HG03103 (cell line): ENCODE results near the gene DCAF6.

ENCODE experiments used
- ATAC-seq: cut with Tn5 transposase; IDR thresholded peaks from one replicate; pipeline ENCODE4 v1.9.1; 2021; ENCODE audit warnings: low read depth; ENCODE audit not compliant: unreplicated experiment

Gene DCAF6

DNA sequence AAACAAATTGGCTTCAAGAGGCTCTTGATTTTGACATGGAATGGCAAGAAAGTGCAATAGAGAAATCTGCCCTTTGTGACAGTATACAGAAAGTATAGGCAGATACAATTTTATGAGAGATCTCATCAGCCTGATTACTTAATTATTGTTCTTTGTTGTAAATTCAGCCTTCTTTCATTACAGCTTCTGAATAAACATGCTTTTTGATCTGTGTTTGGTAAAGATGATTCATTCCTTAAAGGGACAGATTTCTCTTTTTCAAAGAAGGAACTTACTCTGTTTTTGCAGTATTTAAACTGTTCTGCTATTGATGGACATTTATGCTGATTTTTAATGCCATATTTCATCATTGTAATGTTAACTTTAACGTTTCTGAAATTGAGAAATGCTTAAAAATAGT lies 14.1 kb downstream of the DCAF6 start:
- ATAC-seq: no peak

- ATAC-seq: no peak
Measured at GRCh38 chr1:167955915-167956314, 19.4 kb downstream of the DCAF6 start.

DNA sequence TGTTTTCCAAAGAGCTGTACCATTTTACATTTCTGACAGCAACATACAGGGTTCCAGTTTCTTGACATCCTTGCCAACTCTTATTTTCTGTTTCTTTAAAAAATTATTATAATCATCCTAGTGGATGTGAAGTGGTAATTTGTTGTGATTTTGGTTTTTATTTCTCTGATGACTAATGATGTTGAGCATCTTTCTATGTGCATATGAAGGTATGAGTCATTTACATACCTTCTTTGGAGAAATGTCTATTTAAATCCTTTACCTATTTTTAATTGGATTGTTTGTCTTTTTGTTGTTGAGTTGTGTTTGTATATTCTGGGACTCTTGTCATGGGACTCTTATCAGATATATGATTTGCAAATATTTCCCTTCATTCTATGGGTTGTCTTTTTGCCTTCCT lies 21.2 kb downstream of the DCAF6 start:
- no peak for ATAC-seq

GRCh38 chr1:167964646-167965045 lies 28.2 kb downstream of the DCAF6 start:
- no peak for ATAC-seq

DNA sequence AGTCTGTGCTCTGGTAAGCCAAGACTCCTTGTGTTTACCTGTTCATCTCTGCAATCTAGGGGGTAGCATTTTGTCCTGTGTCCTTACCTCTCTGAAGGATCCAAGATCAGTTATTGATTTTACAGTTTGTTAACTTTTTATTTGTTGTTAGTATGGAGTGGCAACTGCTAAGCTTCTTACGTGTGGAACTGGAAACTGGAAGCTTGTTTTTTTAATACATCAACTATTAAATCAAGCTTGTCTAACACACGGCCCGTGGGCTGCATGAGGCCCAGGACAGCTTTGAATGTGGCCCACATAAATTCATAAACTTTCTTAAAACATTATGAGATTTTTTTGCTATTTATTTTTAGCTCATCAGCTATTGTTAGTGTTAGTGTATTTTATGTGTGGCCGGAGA lies 29.6 kb downstream of the DCAF6 start:
- no peak for ATAC-seq

DNA sequence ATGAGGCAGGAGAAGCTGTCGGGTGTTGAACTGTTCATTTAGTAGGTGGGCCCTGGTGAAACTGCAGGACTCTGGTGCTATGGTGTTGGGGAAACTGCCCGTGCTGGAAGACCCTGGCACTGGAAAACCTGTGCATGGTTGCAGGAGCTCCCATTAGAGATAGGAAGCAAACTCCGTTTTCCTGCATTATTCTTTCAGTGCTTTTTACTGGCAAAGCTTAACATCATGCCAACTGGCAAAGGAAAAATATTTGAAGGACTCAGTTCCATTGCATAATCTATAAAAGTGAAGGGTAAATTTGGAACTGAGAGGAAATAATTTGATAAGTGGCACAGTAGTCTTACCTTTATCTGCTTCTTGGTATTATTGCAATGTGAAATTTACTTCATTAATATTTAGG lies 32.1 kb downstream of the DCAF6 start:
- ATAC-seq: no peak

DNA sequence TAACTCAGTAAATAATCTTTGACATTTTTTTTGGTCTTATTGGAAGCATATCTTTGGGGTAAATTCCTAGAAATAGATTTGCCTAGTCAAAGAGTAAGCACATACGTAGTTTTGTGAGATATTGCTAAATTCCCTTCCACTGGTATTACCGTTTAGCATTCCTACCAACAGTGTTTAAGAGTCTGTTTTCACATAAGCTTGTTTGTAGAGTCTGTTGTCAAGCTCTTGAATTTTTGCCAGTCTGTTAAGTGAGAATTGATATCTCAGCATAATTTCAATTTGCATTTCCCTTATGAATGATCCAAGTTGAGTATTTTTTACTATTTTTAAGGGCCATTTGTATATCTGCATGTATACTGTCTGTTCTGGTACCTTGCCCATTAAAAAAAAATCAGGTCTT lies 37.3 kb downstream of the DCAF6 start:
- ATAC-seq: no peak

DNA sequence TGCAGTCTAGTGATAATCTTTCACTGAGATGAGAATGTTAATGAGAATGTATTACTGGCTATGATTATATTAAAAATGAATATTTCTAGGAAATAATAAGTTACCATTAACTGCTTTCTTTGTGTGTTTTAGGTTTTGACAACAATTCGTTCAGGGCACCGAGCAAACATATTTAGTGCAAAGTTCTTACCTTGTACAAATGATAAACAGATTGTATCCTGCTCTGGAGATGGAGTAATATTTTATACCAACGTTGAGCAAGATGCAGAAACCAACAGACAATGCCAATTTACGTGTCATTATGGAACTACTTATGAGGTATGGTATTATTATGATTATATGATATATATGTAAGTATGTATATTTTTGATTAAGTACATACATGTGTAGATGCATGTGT lies 38.2 kb downstream of the DCAF6 start:
- no peak for ATAC-seq

DNA sequence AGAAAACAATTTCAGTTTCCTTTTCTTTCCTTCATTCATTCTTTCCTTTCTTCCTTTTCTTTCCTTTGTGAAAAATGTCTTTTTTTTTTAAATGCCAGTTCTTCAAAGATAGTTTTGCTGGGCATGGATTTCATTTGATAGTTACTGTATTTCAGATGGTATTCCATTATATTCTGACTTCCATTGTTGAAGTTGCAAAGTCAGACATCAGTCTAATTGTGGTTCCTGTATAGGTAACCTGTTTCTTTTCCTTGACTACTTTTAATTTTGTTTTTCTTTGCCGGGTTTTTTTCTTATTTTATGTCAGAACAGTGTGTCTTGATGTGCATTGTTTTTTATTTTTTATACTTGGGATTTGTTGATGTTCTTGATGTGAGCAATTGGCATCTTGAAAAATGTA lies 40.8 kb downstream of the DCAF6 start:
- no peak for ATAC-seq

- ATAC-seq: no peak
Measured at GRCh38 chr1:167981933-167982332, 45.5 kb downstream of the DCAF6 start.

DNA sequence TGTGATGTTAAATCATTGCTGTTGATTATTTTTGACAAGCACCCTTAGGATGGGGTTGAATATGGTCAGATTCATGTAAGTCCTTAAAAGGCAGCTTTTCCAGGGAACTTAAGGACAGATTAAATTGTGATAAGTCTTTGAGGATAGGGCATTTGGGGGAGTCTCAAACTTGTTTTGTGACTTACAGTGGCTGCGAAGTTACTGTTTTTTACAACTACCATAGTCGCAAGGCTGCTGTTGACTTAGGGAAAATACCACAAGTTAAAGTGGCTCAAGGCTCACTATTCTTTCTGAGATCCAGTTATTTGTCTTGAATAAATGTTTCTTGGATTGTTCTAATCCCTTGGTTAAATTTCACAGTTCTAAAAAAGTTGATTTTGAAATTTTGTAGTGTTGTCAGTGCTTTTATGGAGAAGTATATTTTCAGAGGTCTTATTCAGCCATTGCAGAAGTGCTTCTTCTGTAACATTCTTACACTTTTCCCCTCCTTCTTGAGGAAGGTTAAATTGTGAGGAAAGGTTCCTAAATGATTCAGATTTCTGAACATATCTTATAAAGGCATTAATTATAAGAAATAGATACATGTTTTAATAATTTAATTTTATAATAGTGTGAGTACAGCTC lies 47.4 kb downstream of the DCAF6 start:
- no peak for ATAC-seq

DNA sequence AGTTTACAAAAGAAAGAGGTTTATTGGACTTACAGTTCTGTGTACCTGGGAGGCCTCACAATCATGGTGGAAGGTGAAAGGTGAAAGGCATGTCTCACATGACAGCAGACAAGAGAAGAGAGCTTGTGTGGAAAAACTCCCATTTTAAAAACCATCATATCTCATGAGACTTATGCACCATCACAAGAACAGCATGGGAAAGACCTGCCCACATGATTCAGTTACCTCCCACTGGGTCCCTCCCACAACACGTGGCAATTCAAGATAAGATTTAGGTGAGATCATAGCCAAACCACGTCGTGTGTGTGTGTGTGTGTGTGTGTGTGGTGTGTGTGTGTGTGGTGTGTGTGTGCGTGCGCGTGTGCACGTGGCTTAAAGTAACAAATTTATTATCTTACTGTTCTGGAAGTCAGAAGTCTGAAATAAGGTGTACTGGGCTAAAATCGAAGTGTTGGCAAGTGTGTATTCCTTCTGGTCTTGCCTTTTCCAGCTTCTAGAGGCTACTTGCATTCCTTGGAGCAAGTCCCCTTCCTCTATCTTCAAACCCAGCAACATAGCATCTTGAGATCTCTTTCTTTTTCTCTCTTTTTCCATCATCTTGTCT lies 48.5 kb downstream of the DCAF6 start:
- ATAC-seq: no peak

GRCh38 chr1:167987174-167987573 lies 50.7 kb downstream of the DCAF6 start:
- no peak for ATAC-seq

DNA sequence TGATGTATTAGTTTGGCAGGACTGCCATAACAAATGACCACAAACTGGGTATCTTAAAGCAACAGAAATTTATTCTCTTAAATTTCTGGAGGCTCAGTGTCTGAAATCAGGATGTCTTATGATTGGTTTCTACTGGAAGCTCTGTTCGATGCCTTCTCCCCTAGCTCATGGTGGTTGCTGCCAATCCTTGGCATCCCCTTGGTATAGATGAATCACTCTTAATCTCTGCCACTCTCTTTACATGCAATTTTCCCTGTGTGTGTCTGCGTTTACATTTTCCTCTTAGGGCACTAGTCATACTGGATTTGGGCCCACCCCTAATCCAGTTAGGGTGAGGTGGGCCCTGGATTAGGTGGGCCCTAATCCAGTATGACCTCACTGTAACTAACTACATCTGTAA lies 55.1 kb downstream of the DCAF6 start:
- ATAC-seq: no peak

DNA sequence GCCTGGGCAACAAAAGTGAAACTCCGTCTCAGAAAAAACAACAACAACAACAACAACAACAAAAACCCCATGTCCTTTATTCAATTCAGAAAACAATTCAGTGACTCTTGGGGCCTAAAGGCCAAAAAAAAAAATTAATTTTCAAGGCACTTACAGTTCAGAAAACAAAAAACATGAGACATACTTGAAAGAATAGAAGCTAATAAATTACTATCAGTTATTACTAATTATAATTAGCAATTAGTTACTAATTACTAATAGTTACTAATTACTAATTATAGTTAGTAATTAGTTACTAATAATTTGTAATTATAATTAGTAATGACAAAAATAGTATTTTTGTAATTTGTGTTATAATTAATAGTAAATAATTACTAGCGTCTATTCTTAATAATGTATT lies 57.2 kb downstream of the DCAF6 start:
- no peak for ATAC-seq

- ATAC-seq: no peak
Measured at GRCh38 chr1:167994560-167994959, 58.1 kb downstream of the DCAF6 start.

- no peak for ATAC-seq
Measured at GRCh38 chr1:167995038-167995437, 58.6 kb downstream of the DCAF6 start.

GRCh38 chr1:167996266-167996665 lies 59.8 kb downstream of the DCAF6 start:
- ATAC-seq: no peak

DNA sequence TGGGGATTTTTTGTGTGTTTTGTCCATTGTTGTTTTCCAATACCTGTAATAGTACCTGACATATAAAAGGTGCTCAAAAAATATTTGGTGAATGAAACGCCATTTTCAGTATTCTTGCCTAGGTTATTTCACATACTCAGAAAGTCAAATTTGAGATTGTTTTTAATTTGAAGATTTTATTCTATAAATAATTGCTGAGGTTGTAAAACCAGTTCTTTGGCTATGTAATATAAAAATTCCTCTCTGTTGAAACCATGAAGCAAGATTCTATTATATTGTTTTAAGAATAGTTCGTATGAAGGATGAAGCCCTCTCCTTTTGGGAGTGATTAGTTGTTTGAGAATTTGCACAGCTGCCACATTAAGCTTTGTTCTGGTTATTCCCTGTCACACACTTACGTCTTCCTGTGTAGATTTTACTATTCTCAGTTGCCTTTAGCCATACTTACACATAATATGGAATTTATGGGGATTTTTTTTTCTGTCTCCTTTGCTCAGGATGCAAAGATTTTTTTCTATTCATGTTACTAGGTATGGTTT lies 60.6 kb downstream of the DCAF6 start:
- ATAC-seq: no peak

DNA sequence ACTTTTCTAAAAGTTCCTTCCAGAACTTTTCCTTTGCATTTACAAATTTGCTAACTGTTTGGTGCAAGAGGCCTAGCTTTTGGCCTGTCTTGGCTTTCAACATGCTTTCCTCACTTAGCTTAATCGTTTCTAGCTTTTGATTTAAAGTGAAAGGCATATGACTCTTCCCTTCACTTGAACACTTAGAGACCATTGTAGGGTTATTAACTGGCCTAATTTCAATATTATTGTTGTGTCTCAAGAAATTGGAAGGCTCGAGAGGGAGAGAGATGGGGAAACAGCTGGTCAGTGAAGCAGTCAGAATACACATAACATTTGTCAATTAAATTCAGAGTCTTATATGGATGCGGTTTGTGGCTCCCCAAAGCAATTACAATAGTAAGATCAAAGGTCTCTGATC lies 63.4 kb downstream of the DCAF6 start:
- ATAC-seq: no peak

GRCh38 chr1:168000656-168001055 lies 64.2 kb downstream of the DCAF6 start:
- no peak for ATAC-seq

- ATAC-seq: no peak
Measured at GRCh38 chr1:168001213-168001612, 64.7 kb downstream of the DCAF6 start.

DNA sequence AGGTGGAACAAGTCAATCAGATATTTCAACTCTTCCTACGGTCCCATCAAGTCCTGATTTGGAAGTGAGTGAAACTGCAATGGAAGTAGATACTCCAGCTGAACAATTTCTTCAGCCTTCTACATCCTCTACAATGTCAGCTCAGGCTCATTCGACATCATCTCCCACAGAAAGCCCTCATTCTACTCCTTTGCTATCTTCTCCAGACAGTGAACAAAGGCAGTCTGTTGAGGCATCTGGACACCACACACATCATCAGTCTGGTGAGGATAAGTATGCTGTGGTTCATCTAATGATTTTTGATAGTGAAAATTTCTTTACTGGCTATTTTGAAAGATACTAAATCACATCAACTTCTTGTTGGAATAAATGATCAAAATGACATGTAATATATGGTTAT lies 68.0 kb downstream of the DCAF6 start:
- no peak for ATAC-seq
